Measurements from ENCODE around the gene CFH. TPM values are rescaled to one million over a fixed set of nuclear protein-coding genes. Genes with fewer than 3 reads are reported as not detected.
"Not testable (repeated sequence)": the region's sequence is repeated elsewhere in the genome, so short reads cannot be mapped to it uniquely, and the experiment has no call there.

Gene CFH
- total RNA-seq = 1.7 and 30.3 TPM in 2 replicates

DNA sequence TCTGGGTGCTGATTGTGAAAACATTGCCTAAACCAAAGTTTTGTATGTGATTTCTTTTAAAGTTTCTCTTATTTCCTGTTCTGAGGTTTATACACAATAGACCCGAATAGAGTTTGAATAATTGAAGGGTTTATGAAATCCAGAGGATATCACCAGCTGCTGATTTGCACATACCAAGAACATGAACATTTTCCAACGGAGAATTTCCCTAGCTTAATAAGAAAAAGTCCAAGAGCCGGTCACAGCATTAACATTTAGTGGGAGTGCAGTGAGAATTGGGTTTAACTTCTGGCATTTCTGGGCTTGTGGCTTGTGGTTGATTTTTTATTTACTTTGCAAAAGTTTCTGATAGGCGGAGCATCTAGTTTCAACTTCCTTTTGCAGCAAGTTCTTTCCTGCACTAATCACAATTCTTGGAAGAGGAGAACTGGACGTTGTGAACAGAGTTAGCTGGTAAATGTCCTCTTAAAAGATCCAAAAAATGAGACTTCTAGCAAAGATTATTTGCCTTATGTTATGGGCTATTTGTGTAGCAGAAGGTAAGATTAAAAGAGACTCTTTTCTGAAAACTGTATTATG, at the start of gene CFH:
TSS of gene CFH (plus strand) at position 407 of the 579 bp plus-strand sequence. CDS start at position 482, 75 bp downstream.
- peak; percentile 79 for DNase-seq (ENCODE audit: low read depth)

DNA sequence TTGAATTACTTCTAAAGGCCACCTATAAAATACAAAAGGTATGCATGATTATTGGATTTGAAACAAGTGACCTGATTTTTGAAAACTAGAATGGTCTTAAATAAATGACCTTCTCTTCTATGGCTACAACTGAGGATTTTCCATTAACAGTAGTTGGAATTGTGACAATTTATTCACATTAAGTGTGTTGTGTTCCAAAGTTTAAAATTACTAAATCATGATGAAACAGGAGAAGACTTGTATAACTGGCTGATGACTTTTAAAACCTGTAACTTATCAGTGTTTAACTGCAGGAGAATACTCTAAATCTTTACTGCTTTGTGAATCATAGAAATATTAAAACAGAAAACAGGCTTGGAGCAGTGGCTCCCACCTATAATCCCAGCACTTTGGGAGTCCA, 48.2 kb upstream of the CFH start:
- peak; percentile 4 for DNase-seq (ENCODE audit: low read depth)

DNA sequence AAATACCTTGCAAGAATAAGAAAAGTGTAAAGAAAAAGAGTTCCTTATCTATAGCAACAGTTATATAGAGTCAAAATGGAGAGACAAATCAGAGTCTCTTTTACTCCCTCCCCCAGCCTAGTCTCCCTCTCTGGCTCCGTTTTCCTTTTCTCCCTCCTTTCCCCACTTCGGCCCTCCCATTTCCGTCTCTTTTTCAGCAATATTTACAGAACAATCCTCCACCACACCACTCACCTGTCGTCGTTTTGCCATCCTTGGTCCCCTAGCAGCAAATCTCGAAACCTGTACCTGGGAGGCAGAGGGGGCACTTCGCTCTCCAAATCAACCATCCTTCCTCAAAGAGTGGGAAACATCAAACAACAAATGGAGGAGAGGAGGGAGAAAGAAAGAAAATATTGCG, 43.9 kb upstream of the CFH start:
- DNase-seq (ENCODE audit: low read depth) = no peak

DNA sequence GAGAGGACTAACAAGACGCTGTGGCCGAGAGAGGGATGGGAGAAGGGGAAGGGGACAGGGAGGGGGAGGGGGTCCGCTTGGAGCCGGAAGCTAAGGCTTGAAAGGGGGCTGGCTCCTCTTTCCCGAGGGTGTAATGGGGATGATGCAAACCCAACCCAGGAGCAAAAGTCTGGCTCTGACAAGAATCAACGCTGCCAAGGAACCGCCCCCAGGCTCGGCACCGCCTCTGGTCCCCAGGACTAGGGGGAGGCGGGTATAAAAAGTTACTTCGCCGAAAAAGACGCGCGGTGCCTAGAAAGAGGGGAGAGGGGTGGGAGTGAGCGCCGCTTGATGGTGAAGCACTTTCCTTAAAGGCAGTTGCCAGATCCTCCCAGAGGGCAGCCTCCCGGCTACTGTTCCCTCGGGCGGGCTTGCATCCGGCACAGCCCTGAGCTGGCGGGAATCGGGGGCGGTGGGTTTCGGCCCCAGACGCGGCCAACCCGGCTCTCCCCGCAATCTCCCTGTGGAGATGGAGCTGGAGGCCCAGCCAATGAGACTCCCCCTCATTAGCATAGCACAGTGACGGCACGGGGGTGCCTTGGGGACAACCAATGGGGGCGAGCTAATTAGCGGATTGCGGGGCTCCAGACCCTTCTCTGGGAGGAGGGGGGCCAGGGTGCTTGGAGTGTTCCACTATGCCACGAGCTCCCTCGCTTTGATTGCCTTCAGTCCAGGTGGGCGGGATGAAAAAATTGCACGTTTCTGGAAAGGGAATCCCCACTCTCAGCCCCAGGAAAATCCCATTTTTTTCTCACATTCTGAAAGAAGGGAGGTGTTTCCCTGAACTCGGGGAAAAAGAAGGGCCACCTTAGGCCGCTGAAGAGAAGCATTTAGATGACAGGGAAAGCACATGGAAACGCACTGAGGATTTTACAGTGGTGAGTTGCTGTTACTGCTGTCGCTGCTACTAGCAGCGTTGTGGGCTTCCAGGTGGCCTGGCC, 43.2 kb upstream of the CFH start, which contains the start of gene KCNT2:
TSS of gene KCNT2 (minus strand) at position 51 of the 980 bp plus-strand sequence. CDS start 131 bp downstream, outside the sequence.
- peak; percentile 45 for DNase-seq (ENCODE audit: low read depth)

DNA sequence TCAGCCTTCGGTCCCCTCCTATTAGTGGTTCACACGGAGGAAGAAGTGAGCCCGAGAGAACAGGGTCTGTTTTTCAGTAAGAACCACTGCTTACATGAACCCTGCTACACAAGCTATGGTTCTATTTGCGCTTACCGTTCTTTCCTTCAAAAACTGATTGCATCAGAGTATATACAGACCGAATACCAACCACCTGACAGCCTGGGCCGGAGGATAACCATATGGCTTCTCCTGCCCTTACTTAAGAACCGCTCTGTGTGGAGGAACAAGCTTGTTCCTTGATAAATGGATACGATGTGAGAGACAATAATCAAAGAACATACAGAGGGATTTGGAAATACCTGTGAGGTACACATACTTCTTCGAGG, 42.5 kb upstream of the CFH start:
- DNase-seq (ENCODE audit: low read depth) = no peak

DNA sequence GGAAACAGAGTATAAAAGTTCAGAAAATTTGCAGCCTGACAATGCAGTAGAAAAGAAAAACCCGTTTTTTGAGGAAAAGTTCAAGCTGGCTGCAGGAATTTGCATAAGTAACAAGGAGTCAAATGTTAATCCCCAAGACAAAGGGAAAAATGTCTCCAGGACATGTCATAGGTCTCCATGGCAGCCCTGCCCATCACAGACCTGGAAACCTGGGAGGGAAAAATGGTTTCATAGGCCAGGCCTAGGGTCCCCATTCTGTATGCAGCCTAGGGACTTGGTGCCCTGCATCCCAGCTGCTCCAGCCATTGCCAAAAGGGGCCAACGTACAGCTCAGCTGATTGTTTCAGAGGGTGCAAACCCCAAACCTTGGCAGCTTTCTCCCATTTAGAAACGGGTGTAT, 40.0 kb upstream of the CFH start:
- DNase-seq (ENCODE audit: low read depth) = no peak

DNA sequence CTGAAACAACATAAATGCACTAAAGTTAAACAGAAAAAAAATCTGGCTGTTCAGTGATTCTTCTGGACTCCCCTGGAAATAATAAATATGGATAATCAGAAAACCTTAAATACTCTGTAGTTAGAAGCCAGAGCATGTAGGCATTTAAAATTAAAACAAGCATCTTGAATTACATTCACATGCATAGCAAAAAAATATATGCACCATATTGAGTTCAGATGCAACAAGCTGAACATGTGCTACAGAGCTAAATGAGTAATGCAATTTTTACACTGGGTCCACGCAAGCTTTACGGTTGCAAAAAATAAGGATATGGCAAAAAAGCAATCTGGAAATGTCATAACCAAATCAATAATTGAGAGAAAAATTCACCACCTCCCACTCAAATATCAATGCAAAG, 32.1 kb upstream of the CFH start:
- no peak for DNase-seq (ENCODE audit: low read depth)

DNA sequence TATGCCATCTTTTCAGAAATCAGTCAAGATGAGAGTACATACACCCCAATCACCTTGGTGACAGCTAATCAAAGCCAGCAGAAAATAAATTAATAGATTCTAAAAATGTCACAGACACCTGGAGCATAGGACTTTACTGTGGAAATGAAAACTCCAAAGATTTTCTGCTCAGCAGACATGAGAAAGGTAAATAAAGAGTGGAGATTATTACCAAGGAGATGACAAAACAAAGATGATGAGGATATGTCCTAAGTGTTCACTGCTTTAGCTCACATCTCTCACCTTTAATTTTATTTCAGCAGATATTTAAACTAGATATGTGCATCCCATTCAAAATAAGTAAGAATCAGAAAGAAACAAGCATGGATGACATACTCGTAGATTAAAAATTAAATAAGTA, 28.8 kb upstream of the CFH start:
- DNase-seq (ENCODE audit: low read depth) = no peak

DNA sequence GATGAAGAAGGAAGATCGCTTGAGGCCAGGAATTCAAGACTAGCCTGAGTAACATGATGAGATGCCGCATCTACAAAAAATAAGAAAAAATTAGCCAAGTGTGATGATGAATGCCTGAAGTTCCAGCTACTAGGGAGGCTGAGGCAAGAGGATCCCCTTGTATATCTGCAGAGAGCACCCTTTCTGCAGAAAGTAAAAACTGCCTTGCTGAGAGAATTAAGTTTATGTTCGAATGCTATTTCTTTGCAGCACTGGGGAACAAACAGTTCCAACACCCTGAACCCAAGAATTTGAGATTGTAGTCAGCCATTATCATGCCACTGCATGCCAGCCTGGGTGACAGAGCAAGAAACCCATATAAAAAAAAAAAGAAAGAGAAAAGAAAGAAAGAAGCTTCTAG, 23.0 kb upstream of the CFH start:
- no peak for DNase-seq (ENCODE audit: low read depth)

DNA sequence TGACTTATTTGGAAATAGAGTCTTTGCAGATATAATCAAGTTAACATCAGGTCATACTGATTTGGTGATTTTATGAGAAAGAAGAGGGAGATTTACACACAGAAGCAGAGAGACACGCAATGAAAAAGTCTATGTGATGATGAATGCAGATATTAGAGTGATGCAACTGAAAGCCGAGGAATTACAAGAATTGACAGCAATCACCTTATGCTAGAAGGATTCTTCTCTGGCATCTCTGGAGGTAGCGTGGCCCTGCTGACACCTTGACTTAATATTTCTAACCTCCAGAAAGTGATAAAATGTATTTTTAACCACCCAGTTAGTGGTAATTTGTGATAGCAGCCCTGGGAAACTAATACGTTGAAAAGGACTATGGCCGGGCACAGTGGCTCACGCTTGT, 14.2 kb upstream of the CFH start:
- DNase-seq (ENCODE audit: low read depth) = no peak

DNA sequence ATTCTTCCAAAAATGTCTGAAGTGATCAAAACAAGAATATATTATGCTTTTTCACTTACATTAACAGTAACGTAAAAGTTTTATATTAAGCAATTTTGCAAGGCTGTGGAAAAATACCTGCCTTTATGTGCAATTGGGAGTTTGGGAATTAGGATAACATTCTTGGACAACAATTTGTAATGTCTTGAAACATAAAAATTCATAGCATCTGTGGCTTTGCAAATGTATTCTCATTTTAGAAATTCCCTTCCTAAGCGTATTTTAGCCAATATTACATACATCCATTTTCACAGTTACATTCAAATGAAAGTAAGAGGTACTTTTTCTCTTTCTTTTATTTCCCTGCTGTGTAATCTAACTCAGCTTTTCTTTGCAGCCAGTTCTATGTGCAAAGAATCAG, 13.4 kb upstream of the CFH start:
- no peak for DNase-seq (ENCODE audit: low read depth)

DNA sequence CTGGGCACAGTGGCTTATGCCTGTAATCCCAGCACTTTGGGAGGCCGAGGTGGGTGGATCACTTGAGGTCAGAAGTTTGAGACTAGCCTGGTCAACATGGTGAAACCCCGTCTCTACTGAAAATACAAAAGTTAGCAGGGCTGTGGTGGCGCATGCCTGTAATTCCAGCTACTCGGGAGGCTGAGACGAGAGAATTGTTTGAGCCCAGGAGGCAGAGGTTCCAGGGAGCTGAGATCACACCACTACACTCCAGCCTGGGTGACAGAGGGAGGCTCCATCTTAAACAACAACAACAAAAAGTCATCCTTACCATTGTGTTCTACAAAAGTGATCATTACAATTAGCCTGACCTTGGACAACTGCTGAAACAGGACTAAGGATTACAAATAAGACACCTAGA, 12.6 kb upstream of the CFH start:
- DNase-seq (ENCODE audit: low read depth) = not testable (repeated sequence)

DNA sequence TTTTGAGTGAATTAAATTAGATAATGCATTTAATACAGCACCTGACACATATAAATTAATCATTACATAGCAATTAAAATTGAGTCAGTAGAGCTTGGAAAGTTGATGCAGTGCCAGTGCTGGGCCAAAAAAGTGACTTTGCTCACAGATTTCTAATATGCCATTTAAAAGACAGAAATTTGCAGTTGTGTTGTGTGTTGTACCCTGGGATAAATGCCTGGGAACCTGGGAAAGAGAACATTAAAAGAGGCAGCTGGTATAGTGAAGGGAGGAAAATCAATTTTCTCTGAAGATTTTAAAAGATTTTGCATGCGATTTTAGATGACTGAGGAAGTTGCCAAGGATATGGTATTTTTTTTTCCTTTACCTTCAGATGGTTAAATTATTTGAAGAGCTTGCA, 10.9 kb upstream of the CFH start:
- no peak for DNase-seq (ENCODE audit: low read depth)

DNA sequence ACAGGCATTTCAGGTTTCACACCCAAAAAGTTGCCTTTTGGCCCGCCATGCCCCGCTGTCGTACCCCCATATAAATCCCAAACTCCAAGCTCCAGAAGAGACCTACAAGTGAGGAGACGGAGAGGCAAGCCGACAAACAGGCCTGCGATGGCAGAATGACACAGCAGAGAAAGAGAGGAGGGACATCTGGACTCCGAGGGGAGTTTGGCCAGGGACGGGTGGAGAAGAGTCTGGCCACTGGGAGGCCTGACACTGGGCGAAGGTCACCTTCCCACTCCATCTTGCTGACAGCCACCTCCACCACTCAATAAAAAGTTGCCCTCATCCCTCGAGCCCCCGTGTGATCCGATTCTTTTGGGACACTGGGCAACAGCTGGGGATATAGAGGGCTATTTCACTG, 1.9 kb upstream of the CFH start:
- no peak for DNase-seq (ENCODE audit: low read depth)

DNA sequence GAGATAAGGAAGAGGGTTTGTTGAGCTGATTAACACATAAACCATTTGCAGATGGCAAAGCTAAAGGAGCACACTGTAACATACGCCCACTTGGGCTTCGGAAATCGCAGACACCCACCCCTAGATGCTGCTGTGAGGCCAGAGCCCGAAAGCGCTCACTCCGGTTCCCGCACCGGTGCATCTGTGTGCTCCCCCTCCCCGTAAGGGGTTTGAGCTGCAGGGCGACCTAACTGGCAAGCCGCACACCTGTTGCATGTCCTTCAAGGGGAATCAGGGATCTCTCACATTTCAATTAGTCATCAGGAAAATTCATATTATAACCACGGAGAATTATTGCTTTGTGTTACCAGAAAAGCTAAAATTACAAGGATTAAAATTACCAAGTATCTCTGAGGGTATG, 1.4 kb upstream of the CFH start:
- DNase-seq (ENCODE audit: low read depth) = no peak

DNA sequence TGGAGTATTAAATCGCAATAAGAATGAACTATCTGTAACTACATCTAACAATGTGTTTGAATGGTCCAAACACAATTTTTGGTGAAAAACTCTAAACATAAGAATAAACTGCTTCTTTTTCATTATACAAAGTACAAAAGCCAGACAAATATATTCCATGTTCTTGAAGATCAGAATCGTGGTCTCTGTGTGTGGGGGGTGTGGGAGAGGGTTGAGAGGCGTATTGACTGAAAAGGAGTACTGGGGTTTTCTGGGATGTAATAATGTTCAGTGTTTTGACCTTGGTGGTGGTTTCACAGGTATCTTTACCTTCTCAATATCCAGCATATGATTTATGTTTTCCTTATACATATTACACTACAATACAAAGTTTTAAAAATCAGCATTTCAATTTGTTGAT, 764 bp upstream of the CFH start:
- no peak for DNase-seq (ENCODE audit: low read depth)

DNA sequence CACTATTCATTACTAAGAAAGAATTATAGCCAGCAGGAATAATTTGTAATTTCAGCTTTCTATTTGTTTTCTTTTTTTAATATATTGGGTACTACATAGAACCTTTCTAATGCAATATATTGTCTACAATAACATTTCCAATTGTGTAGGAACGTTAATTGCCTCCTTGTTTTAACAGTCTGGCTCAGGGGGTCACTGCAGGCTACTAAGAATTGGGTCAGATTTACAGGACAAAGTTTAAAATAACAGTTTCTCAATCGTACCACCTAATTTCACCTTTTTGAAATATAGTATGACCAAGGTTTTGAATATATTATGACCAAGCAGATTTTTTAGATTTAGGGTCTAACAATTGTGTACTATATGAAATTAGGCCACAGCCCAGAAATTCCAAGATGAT, 2.4 kb downstream of the CFH start:
- no peak for DNase-seq (ENCODE audit: low read depth)

DNA sequence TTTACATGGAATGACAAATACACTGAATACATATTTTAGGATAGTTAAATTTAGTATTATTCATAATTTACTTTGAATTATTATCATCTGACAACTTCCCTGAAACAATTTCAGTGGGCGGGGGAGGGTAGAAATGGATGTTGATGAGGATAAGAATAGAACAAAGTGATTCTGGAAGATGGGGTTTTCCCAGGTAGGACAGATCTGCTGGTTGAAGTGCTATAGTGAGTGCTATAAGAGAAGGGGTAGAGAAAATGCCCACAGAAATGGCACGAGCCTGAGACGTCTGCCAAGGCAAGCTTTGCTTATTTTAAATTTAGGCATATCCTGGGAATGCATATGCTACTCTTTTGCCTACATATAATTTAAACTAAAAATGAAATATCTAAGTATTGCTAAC, 3.2 kb downstream of the CFH start:
- no peak for DNase-seq (ENCODE audit: low read depth)

DNA sequence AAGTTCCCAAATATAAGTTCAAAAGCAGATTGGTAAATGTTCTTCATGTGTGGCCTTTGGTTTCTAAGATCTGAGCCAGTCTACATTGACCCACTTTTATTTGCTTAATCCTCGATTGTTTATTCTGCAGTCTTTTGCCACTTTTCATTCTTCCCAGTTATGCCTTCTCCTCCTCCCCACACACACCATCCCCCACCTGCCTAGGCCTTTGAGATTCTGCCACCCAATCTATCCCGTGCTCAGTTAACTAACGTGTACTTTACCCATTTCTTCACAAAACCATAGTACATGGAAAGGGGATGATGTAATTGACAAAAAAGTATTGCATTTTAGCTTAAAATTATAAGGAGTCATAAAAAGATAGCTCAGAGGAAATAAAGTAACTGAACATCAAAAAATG, 3.7 kb downstream of the CFH start:
- no peak for DNase-seq (ENCODE audit: low read depth)

DNA sequence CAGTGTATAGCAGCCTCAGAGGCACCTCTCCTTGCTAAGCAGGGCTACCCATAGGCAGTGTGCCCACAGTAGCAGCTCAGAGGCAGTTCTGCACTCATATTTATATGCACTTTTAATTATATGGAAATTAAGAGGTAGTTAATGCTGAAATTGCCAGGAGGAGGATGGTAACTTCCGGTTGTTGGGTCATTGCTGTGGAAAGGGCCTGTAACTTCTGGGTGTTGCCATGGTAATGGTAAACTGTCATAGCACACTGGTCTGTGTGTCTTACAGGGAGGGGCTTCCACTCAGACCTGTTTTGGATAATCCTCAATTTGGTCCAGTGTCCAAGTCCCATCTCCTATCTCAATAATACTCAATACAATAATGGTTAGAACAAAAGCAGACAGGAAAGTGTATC, 7.6 kb downstream of the CFH start:
- no peak for DNase-seq (ENCODE audit: low read depth)

DNA sequence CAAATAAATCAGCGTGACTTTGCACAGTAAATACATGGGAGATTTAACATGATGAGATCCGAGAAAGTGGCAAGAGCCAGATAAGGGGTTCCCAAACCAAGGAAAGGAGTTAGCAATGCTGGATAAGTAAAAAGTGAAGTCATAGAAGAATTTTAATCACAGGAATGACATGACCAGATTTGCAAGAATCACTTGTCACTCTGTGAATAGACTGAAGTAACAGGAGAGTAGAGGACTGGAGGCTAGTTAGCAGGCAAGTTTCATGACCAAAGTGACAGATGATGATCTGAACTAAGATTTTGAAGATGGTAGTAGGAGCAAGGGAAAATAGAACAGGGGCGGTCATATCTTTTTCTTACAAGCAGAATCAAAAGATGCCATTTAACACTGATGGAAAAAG, 8.4 kb downstream of the CFH start:
- no peak for DNase-seq (ENCODE audit: low read depth)

DNA sequence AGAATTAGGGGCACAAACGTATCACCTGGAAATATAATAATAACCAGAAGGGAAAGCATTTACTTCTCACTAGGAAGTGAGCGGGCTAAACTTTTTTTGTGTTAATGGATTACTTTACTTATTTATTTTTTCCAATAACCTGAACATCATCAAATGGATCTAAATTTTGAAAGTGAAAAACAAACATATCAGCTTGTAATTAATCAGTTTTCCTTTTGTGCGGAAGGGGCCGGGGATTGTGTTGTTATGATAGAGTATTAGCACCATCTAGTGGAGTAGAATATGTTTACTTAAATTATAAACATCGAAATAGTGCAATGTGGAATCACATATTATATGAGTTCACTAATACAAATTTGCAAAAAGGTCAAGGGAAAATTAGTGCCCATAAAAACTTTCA, 9.0 kb downstream of the CFH start:
- DNase-seq (ENCODE audit: low read depth) = peak; percentile 37

DNA sequence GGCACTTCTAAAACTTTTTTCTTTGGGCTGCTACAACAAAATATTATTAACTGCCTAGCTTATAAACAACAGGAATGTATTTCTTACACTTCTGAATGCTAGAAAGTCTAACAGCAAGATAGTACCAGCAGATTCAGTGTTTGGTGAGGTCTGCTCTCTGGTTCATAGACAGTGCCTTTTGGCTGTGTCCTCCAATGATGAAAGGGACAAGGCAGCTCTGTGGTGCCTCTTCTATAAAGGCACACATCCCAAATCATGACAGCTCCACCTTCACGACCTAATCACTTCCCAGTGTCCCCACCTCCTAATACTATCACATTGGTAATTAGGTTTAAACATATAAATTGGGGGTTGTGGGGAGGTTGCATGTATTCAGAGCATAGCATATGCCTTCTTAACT, 9.5 kb downstream of the CFH start:
- no peak for DNase-seq (ENCODE audit: low read depth)
